Ramos (cell line): ENCODE results near the gene KCNIP4.
"Not testable (repeated sequence)": the region's sequence is repeated elsewhere in the genome, so short reads cannot be mapped to it uniquely, and the experiment has no call there.

Experiments
- in situ Hi-C: fragments of 300-500 bp; cut with MboI; formaldehyde crosslinking; loops from one replicate; pipeline ENCODE4 v1.14.3; 2022; ENCODE audit warnings: low sequenced_read_pairs; ENCODE audit not compliant: unreplicated experiment

KCNIP4 gene

GRCh38 chr4:20761382-20761781, 1187.2 kb downstream of the KCNIP4 start:
- in situ Hi-C loops: no loop called here

GRCh38 chr4:20760053-20760452, 1188.5 kb downstream of the KCNIP4 start:
- in situ Hi-C loops: no loop called here

DNA sequence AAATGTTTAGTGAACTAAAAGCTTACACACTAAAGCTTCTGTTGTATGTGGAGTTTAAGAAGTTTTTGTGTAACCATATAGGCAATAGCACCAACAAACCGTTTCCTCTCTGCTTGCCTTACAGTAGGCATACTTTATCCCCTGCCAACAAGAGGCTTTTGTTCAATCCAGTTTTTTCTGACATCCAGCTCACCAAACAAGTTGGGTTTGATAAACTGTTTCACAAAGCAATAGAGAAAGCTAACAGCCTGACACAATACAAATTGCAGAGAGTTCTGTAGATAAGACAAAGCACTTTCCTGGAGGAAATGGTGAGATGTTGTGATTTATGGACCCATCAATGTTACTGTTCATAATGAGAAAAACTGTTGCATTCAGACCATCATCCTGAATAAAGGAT, 1194.5 kb downstream of the KCNIP4 start:
- in situ Hi-C loops: no loop called here

- in situ Hi-C loops: no loop called here
These were observed 1195.9 kb downstream of the KCNIP4 start for GRCh38 chr4:20752641-20753040.

GRCh38 chr4:20746000-20746399, 1202.6 kb downstream of the KCNIP4 start:
- in situ Hi-C loops: not testable (repeated sequence)

- in situ Hi-C loops: no loop called here
These were observed 1212.6 kb downstream of the KCNIP4 start for GRCh38 chr4:20735931-20736330.

DNA sequence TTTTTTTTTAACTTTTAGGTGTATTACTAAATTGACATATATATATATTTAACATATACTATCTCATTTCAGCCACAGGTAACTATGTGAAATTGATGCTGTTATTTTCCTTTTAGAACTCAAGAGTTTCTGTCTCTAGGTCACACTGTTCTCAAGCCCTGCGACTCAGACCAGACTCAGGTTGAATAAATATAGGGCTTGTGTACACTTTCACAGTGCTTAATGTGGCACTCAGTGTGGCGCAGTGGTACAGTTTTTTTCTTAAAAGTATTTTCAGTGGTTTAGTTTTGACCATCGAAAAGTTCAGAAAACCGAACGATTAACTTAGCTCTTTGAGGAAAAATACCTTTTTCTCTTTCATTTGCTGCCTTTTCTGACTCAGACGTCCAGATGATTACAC, 1223.7 kb downstream of the KCNIP4 start:
- in situ Hi-C loops: no loop called here

GRCh38 chr4:20723463-20723862, 1225.1 kb downstream of the KCNIP4 start:
- in situ Hi-C loops: no loop called here

DNA sequence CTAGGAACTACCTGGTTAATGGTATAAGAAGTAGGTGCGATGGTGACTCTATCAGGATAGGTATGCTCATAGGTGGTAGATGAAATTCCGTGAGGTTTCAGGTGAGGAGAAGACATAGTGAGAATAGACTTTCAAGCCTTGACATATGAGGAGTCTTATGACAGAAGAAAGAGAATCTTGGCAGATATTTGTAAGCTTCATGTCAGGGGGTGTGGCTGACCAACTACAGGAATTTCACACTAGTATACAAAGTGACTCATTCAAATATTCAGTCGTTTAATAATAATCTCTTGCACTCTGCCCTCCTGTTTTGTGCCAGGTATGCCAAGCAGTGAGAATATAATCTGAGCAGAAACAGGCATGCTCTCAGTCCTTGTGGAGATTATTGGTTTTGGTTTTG, 1225.6 kb downstream of the KCNIP4 start:
- in situ Hi-C loops: no loop called here

DNA sequence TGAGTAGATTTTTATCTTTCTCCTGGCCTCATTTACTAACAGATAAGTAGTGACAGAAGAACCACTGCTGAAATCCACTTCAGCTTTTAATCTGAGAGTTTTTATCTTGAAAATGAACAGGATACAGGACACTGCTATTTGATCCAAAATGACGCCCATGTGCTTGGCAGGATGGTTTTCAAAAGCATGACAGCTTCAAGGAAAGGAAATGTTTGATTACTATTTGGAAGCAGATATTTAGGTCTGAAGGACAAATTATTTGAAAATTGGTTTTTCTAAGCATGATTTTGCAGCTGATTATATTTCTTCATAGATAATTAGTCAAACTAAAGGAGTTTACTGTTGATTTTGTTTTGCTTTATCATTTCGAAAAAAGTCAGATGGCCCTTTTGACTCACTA, 1237.2 kb downstream of the KCNIP4 start:
- in situ Hi-C loops: no loop called here

DNA sequence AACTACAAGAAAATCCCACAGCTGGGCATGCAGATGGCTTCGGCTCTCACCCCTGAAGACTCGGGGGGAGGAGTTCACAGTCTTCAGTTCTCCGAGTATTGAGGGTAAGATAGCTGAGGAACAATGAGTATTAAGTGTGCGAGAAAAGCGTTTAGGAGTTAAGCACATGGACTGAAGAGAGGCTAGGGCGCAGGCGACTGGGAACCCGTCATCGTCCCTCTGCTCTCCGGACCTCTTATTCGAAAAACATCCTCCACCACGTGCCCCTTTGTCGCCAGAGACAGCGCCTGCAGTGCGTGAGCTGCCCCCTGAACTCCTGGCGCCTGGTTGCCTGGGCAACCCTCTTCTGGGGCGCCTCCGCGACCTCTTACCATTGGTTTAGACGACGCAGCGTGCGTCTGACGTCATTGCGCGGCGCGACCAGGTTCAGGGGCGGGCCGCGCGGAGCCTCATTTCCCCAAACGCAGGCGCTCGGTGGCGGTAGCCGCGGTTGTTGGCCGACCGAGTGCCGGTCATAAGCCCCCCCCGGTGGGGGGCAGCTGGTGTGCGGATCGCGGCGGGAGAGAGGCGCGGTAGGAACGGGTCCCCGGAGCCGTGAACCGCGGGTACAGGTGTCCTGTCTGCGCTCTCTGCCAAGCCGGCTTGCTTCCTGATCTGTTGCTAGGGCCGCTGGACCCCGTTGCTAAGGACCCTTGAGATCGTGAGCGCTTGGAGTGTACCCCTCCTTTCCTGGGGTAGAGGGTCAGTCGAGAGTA, 1248.4 kb downstream of the KCNIP4 start, which contains the start of gene PACRGL:
TSS of gene PACRGL (plus strand) at position 452 of the 755 bp plus-strand sequence. CDS start 4,024 bp downstream, outside the sequence.
- in situ Hi-C loops: no loop called here

DNA sequence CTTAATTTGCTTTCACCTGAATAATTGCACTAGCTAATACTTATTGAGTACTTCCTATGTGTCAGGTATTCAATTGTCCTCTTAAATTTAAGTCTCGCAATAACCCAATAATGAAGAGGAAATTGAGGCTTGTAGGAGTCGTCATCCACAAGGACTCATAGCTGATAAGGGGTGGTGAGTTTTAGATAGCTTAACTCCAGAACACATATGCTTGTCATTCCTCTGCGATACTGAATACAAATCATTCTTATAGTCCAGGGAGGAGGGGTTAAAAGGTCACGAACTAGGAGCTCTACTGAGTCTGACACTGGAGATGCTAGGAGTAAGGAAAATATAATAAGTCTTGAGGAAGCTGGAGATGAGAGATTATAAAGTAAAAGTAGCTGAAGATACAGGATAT, 1249.8 kb downstream of the KCNIP4 start:
- in situ Hi-C loops: no loop called here

DNA sequence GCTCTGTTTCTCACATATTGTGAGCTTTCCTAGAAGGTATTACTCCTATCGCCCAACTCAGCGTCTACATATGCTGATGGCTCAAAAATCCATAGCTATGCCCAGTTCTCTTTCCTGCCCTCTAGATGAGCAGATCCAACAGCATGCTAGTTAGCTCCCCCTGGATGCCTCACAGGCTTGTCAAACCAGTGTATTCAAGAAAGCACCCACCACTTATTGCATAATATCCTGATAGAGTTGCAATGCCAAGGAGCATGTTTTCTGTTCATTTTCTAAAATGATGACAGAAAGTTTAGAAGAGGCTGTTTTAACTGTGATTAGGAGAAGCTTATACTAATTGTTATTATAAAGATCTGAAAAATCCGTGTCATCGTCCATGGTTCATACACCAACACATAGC, 1250.2 kb downstream of the KCNIP4 start:
- in situ Hi-C loops: no loop called here

DNA sequence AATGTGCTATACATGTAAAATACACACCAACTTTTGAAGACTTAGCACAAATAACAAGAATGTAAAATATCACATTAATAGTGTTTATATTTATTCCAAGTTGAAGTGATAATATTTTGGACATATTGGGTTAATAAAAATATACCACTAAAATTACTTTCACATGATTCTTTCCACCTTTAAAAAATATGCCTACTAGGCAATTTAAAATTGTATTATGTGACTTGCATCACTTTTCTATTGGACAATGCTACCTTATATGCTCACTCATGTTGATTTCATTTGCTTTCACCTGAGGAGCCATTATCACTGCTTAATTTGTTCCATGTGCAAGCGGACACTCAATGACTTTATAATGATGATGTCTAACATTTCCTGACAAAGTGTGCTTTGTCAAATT, 1251.8 kb downstream of the KCNIP4 start:
- in situ Hi-C loops: no loop called here

GRCh38 chr4:20687864-20688263, 1260.7 kb downstream of the KCNIP4 start:
- in situ Hi-C loops: loop anchor here (5.0 kb wide), 1 partner anchor 266 kb away; no protein-coding TSS in a partner anchor

DNA sequence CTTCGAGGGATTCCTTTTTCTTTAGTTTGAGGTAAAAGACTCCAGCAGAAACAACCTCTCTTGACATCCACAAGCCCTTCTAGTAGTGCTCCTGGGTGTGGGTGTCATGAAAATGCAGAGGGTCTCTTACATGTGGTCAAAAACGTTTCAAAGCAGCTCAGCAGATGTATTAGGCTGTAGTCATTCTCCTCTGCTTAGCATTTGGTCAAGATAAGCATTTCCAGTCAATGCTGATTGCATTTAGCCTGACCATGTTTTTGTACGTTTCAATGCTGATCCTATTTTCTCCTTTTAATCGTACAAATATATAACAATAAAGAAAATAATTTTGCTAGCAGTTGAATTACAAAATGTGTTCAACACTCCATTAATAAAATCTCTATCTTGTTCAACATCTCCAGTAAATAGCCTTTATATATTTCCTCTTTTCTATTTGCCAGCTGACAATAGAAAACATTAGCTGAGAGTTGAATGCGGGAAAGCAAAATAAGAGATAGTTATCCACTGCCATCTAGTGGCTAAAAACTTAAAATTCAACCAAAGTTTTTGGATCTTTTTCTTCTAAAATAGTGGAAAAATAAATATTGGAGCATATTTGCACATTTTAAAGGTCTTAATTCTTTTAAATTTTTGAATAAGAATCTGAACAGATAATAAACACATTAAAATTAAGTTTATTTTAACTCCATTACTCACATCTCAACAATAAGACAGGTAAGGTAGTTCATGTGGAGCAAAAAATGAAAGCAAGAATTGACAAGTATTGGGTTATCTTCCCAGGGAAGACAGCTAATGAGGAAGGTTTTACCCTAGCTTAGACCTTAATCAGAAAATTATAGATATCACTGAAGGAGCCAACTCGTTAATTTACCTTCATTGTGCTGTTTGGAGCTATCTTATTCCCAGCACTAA, 1263.5 kb downstream of the KCNIP4 start:
- in situ Hi-C loops: loop anchor here (5.0 kb wide), 1 partner anchor 263 kb away; no protein-coding TSS in a partner anchor

DNA sequence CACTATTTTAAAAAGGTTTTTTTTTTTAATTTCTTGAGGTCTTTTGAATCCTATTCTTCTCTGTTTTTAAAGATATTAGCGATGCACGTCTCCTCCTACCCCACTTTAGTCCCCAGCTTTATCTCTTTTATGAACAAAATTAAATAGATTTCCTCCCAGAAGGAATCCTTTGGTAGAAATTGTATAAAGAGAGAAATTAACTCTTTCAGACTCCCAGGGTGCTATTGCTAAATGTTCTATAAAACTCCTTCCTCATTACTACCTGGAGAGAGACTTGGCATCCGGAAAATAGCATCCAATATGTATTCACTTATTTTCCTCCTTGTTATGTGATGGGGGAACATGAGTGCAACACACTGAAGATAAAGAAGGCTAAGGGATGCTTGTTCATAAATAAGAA, 1264.8 kb downstream of the KCNIP4 start:
- in situ Hi-C loops: no loop called here

DNA sequence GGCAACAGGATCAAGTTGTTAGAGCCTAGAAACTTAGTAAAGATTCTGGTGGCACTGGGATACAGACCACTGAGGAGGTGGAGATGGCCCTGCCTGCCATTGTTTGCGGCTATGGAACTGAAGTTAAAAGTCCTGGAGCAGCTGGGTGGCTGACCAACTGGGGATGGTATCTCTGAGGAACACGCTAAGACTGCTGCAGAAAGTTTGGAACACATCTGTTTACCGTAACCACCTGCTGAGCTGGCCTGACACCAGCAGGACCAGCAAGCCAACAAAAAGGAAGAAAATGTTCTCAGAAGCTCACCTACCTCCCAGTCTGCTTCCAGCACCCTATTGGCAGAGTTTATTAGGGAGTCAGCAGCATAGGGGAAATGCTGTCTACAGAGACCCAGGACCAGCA, 1265.7 kb downstream of the KCNIP4 start:
- in situ Hi-C loops: no loop called here

DNA sequence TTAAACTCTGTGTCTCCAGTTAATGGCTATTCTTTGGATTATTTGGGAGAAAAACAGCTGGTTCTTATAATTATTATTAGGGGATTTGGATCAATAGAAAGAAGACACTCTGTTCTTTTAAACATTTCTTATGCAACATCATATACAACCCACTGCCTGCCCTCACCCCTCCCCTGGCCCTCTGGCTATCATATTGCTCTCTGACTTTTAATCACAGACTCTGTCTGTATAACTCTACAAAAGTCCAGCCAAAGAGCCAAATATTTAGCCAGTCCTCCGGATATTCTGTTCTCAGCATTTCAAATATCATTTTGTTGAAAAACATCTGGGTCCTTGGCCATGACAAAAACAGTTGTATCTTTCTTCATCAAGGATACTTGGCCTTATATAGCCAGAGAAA, 1267.3 kb downstream of the KCNIP4 start:
- in situ Hi-C loops: no loop called here

- in situ Hi-C loops: no loop called here
These were observed 1267.8 kb downstream of the KCNIP4 start for GRCh38 chr4:20680736-20681135.

DNA sequence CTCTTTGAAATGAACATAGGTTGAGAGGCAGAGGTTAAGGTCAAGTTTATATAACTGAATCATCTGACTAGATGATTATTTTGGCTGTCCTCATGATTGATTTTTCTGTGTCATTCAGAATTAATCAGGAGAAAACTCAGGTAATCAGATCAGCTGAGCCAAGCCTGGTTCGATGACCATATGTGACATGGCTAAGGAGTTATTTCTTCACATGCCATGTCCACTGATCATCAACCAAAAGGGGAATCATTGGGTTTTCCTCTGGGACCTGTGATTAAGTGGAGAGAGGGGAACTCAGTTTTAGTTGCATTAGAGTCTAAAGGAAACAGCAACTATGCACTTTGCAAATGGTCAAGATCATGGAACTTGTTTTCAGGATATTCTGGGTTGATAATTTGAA, 1268.6 kb downstream of the KCNIP4 start:
- in situ Hi-C loops: no loop called here
